Fibroblast of peridontal ligament (primary cell): Measurements from ENCODE around the gene MBNL1.

Source experiments
- DNase-seq: peaks from one replicate; pipeline ENCODE4 v3.0.0-alpha.2; 2010; ENCODE audit errors: extremely low read depth

MBNL1 gene

GRCh38 chr3:152447511-152447910 lies 178.8 kb downstream of the MBNL1 start:
- no peak for DNase-seq

DNA sequence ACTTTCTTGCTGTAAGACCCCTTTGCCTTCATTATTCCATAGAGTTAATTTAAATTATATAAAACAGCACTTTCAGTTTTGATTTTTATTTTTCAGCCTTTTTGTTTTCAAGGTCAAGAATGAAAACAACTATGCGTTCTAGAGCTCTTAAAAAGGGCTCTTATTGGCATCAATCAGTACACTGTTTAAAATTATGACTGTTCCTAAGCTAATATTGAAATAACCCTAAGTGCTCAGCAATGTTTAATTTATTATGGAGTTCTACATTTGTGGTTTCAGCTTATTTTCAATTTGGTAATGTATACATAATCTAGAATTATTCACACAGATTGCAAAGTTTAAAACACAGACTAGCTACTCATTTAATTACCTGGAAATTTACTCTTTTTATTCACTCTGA lies 179.4 kb downstream of the MBNL1 start:
- no peak for DNase-seq

GRCh38 chr3:152452318-152452717 lies 183.6 kb downstream of the MBNL1 start:
- no peak for DNase-seq

GRCh38 chr3:152454076-152454875 lies 185.5 kb downstream of the MBNL1 start:
- DNase-seq = no peak

- DNase-seq = no peak
Observed at GRCh38 chr3:152455989-152456388, 187.3 kb downstream of the MBNL1 start.

GRCh38 chr3:152457500-152458375 lies 189.0 kb downstream of the MBNL1 start:
- DNase-seq = no peak

DNA sequence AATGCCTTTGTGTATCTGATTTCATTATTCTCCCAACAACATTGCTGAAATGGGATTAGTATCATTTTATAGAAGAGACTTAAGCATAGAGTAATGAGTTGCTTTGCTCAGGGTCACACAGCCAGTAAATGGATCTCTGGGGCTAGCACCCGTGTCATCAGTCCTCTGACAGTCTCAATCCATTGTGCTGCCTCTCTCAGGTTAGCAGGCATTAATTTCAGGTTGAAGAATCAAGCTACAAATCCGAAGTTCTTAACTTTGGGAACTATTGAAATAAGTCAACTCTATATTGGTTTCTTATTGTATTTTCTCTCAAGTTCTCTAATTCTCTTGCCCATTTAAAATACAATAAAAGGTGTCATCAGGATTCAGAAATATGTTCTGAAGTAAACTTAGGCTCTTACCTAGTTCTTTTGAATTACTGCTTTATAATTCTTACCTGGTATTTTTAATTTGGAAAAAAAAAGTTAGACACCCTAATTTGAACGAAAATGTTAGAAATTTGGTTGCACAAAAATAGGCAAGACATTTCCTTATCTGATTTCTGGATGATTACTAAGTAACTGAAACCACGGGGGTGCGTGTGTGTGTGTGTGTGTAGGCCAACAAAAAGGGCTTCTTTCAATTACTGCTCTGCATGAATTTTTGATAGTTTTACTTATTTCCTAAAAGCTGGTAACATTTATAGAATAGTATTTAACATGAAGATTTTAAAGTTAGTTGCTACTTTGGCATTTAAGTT lies 189.8 kb downstream of the MBNL1 start:
- no peak for DNase-seq

- DNase-seq = no peak
Observed at GRCh38 chr3:152459118-152459515, 190.4 kb downstream of the MBNL1 start.

DNA sequence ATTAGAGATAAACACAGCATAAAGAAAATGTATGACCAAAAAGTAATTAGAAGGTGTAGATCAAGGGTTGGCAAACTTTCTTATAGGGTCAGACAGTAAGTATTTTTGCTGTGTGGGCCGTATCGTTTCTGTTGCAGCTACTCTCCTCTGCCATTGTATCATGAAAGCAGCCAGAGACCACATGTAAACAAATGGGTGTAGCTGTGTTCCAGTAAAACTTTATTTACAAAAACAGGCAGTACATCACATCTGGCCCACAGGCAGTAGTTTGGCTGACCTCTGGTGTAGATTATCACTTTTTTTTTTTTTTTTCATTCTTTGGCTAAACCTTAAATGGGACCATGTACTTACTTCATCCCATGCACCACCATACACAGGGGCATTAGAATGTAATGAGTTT lies 190.8 kb downstream of the MBNL1 start:
- DNase-seq = no peak

DNA sequence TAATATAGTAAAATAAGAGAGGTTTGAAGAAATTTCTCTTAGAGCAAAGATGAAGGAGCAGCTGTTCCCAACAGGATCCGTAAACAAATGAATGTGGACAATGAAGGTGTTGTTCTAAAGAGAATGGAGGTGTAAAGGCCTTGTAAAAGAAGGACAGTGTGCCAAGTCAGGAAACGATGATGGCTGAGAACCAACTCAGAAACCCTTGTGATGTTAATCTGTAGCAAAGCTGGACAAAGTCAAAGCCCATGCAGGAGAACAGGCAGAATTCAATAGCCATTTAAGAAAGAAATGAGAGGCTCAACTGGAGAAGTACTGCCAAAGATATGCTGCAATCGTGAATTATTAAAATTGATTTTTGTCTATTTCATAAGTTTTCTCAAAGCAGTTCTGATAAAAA lies 192.2 kb downstream of the MBNL1 start:
- no peak for DNase-seq

GRCh38 chr3:152461460-152461859 lies 192.7 kb downstream of the MBNL1 start:
- DNase-seq = peak; percentile 33

GRCh38 chr3:152466784-152467183 lies 198.1 kb downstream of the MBNL1 start:
- peak; percentile 91 for DNase-seq

DNA sequence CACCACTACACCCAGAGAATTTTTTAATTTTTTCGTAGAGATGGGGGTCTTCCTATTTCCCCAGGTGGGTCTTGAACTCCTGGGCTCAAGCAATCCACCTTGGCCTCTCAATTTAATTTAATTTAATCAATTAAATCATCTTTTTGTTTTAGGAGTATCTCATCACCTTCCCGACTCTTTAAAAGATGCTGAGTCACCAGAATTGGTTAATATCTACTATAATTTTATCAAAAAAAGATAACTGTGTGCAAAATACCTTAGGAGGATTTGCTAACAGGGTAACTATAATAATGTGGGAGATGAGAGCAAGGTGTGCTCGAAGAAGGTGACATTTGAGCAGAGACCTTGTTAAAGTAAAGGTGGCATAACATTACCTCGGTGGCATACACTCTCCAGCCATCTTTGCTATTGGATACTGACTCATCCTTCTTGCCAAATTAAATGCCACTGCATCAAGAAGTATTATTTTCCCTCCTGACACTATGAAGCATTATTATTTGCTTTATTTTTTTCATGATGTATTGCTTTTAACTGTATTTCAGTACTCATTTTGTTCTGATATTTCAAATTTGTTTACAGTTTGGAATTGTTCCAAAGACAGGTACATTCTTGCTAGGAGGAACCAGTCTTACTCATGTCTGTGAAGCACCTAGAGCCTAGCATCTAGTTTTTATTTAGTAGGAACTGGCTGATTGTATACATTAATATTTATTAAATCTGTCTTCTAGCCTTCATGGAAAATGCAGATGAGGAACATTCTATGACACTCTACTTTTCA lies 200.7 kb downstream of the MBNL1 start:
- no peak for DNase-seq

GRCh38 chr3:152470095-152470494 lies 201.4 kb downstream of the MBNL1 start:
- DNase-seq = no peak

DNA sequence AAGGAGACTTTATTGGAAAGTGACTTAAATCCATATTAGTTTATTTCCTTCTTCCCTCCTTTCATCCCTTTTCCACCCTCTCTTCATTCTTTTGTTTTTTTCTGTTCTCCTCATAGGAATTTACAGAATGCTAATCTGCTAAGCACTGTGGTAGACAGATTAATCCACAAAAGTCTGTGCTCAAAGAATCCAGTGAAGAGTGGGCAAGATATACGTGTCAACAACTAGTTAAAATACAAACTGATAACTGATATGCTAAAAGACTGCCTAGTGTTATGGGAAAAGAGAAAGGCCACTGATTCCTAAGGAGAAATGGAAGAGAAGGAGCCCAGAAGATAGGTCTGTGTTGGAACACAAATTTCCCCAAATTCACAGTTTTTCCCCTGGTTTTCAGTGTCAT lies 202.2 kb downstream of the MBNL1 start:
- DNase-seq = no peak

GRCh38 chr3:152471814-152472671 lies 203.3 kb downstream of the MBNL1 start:
- peak; percentile 84 for DNase-seq

DNA sequence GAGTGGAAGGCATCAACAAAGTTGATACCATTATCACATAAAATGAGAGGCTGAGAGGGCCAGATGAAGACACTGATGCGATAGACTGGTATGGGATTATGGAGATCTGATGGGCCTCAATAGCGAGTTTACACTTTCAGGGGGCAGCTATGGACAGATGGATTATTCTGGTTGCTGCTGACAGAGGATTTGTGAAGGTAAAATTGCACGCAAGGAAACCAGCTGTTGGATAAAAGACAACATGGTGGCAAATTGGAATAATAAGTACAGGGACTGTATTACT lies 203.9 kb downstream of the MBNL1 start:
- no peak for DNase-seq

DNA sequence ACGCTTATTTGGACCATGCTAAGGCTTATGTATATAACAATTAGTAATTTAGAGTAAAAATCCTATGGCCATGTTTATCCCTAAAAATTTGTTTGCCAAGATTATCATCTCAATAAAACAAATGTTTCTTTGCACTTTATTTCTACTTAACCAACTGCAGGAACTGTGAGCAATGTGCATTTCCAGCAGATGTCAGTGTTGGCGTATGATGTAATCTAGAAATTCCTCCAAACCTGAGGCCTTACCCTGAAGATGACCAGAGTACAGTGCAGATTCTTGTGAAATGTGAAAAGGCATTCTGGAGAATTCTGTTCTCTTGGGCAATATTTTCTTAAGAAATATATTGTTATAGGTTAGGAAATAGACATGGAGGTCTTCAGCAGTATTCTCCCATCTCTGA lies 205.9 kb downstream of the MBNL1 start:
- peak; percentile 87 for DNase-seq

- no peak for DNase-seq
Observed at GRCh38 chr3:152477422-152477821, 208.7 kb downstream of the MBNL1 start.

GRCh38 chr3:152480282-152480953 lies 211.7 kb downstream of the MBNL1 start:
- no peak for DNase-seq
